Metanephros (tissue), 1 donor: Measurements from ENCODE around the gene REG1B. TPM values are rescaled to one million over a fixed set of nuclear protein-coding genes. Genes with fewer than 3 reads are reported as not detected.

Source experiments
- total RNA-seq: library from RNA; depleted of rRNA; stranded (reverse); fragments of >200 nt; gene quantifications from one replicate; pipeline ENCODE4 v1.2.3, GENCODE V29; 2014

The REG1B gene, protein sequence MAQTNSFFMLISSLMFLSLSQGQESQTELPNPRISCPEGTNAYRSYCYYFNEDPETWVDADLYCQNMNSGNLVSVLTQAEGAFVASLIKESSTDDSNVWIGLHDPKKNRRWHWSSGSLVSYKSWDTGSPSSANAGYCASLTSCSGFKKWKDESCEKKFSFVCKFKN
- total RNA-seq = not detected

GRCh38 chr2:79087785-79088364, at the start of gene REG1B:
Gene REG1B, minus strand, starts transcription at chr2:79087993. Its CDS starts 381 bp downstream, at chr2:79087612.

GRCh38 chr2:79120194-79120713, 32.5 kb upstream of the REG1B start, which contains the start of gene REG1A:
Gene REG1A, plus strand, starts transcription at chr2:79120488. Its CDS starts 374 bp downstream, at chr2:79120862.

Other genes with a start within 250 kb of the REG1B start
- not detected for gene REG3G, start 62.3 kb downstream of the REG1B start, total RNA-seq
- not detected for gene REG1A, start 32.5 kb upstream of the REG1B start, total RNA-seq
- not detected for gene REG3A, start 71.8 kb upstream of the REG1B start, total RNA-seq